ENCODE measurements around the gene CDH18.

DNA sequence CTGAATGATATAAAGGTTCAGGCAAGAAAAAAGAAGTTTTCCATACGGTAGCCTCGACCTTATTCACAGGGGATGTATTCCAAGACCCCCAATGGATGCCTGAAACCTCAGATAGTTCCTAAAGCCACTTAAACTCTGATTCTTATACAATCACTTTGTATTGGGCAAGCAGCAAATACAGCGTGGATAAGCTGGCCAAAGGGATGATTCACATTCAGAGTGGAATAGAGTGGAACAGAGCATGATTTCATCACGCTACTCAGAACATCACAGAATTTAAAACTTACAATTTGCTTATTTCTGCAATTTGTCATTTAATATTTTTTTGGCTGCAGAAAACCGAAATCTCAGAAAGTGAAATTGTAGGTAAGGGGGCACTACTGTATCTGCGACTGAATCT, 40.5 kb upstream of the CDH18 start:
- TF ChIP-seq, protein P1, sequence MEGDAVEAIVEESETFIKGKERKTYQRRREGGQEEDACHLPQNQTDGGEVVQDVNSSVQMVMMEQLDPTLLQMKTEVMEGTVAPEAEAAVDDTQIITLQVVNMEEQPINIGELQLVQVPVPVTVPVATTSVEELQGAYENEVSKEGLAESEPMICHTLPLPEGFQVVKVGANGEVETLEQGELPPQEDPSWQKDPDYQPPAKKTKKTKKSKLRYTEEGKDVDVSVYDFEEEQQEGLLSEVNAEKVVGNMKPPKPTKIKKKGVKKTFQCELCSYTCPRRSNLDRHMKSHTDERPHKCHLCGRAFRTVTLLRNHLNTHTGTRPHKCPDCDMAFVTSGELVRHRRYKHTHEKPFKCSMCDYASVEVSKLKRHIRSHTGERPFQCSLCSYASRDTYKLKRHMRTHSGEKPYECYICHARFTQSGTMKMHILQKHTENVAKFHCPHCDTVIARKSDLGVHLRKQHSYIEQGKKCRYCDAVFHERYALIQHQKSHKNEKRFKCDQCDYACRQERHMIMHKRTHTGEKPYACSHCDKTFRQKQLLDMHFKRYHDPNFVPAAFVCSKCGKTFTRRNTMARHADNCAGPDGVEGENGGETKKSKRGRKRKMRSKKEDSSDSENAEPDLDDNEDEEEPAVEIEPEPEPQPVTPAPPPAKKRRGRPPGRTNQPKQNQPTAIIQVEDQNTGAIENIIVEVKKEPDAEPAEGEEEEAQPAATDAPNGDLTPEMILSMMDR (IDR thresholded peaks at IDR 0.05; ENCODE audit: low read length) = no peak
- no peak for TF ChIP-seq EZH2 (optimal IDR thresholded peaks at IDR 0.05; ENCODE audit: low read depth, low read length)
- TF ChIP-seq EZH2phosphoT487 (IDR thresholded peaks at IDR 0.05; ENCODE audit: low read length) = no peak

All from MM.1S (cell line).